HG02759 (cell line): ENCODE data around the gene PTBP3.

Source experiments
- ATAC-seq: cut with Tn5 transposase; IDR thresholded peaks from one replicate; pipeline ENCODE4 v1.9.1; 2021; ENCODE audit warnings: mild to moderate bottlenecking, moderate library complexity; ENCODE audit not compliant: unreplicated experiment

Gene PTBP3

GRCh38 chr9:112174222-112174964 is 159.0 kb downstream of the PTBP3 start:
- ATAC-seq: peak; percentile 91

GRCh38 chr9:112173489-112174221 is 159.8 kb downstream of the PTBP3 start:
- no peak for ATAC-seq

- no peak for ATAC-seq
Observed at GRCh38 chr9:112170968-112171367, 162.5 kb downstream of the PTBP3 start.

GRCh38 chr9:112170235-112170634 is 163.2 kb downstream of the PTBP3 start:
- no peak for ATAC-seq

GRCh38 chr9:112169368-112169767 is 164.1 kb downstream of the PTBP3 start:
- no peak for ATAC-seq

GRCh38 chr9:112168197-112168596 is 165.2 kb downstream of the PTBP3 start:
- ATAC-seq: no peak
